ENCODE results near the gene UNC45A.

DNA sequence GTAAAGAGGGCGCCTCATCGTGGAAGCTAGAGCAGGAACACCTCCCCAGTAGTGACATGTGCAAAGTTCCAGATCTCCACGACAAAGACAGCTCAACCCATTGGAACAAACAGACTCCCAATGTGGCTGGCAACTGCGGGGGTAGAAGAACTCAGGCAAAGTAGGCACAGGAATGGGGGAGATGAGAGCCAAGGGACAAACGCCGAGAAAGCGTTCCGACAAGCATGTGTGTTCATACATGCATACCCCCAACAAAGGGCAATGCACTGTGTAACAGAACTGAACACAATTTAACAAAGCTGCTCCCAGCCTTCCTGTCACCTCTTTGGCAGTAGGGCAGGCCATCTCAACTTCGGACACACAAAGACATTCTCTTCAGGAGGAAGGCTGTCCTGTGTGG is 31.2 kb downstream of the UNC45A start:
- TF ChIP-seq RAD21 (IDR thresholded peaks at IDR 0.05), result no peak
- TF ChIP-seq, protein P1, sequence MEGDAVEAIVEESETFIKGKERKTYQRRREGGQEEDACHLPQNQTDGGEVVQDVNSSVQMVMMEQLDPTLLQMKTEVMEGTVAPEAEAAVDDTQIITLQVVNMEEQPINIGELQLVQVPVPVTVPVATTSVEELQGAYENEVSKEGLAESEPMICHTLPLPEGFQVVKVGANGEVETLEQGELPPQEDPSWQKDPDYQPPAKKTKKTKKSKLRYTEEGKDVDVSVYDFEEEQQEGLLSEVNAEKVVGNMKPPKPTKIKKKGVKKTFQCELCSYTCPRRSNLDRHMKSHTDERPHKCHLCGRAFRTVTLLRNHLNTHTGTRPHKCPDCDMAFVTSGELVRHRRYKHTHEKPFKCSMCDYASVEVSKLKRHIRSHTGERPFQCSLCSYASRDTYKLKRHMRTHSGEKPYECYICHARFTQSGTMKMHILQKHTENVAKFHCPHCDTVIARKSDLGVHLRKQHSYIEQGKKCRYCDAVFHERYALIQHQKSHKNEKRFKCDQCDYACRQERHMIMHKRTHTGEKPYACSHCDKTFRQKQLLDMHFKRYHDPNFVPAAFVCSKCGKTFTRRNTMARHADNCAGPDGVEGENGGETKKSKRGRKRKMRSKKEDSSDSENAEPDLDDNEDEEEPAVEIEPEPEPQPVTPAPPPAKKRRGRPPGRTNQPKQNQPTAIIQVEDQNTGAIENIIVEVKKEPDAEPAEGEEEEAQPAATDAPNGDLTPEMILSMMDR (IDR thresholded peaks at IDR 0.05; ENCODE audit: low read depth, low read length, missing input control), result no peak
- TF ChIP-seq, protein P2, sequence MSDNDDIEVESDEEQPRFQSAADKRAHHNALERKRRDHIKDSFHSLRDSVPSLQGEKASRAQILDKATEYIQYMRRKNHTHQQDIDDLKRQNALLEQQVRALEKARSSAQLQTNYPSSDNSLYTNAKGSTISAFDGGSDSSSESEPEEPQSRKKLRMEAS (IDR thresholded peaks at IDR 0.05), result no peak
- TF ChIP-seq, protein P3, sequence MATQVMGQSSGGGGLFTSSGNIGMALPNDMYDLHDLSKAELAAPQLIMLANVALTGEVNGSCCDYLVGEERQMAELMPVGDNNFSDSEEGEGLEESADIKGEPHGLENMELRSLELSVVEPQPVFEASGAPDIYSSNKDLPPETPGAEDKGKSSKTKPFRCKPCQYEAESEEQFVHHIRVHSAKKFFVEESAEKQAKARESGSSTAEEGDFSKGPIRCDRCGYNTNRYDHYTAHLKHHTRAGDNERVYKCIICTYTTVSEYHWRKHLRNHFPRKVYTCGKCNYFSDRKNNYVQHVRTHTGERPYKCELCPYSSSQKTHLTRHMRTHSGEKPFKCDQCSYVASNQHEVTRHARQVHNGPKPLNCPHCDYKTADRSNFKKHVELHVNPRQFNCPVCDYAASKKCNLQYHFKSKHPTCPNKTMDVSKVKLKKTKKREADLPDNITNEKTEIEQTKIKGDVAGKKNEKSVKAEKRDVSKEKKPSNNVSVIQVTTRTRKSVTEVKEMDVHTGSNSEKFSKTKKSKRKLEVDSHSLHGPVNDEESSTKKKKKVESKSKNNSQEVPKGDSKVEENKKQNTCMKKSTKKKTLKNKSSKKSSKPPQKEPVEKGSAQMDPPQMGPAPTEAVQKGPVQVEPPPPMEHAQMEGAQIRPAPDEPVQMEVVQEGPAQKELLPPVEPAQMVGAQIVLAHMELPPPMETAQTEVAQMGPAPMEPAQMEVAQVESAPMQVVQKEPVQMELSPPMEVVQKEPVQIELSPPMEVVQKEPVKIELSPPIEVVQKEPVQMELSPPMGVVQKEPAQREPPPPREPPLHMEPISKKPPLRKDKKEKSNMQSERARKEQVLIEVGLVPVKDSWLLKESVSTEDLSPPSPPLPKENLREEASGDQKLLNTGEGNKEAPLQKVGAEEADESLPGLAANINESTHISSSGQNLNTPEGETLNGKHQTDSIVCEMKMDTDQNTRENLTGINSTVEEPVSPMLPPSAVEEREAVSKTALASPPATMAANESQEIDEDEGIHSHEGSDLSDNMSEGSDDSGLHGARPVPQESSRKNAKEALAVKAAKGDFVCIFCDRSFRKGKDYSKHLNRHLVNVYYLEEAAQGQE (IDR thresholded peaks at IDR 0.05), result no peak
